22Rv1 (cell line): ENCODE results near the gene SYTL3.

ENCODE experiments used
- H3K27ac ChIP-seq: fragments of 450-650 bp; 2 replicates; pipeline ENCODE4 v1.5.1; 2017
- CTCF ChIP-seq: fragments of 450-650 bp; IDR thresholded peaks from 2 replicates; pipeline ENCODE4 v1.5.1; 2017; ENCODE audit warnings: mild to moderate bottlenecking
- ZFX ChIP-seq: fragments of 450-650 bp; IDR thresholded peaks from 2 replicates; pipeline ENCODE4 v1.6.1; 2017; ENCODE audit warnings: antibody characterized with exemption, borderline replicate concordance

SYTL3 gene

GRCh38 chr6:158706369-158706982 lies 56.6 kb downstream of the SYTL3 start:
- TF ChIP-seq CTCF (peak; percentile 80), ZFX (no peak)
- peak overlapping the region; percentile 50 for H3K27ac ChIP-seq

- peak overlapping the region; percentile 50 for H3K27ac ChIP-seq
- no peak for TF ChIP-seq ZFX
- TF ChIP-seq CTCF = no peak
Measured at GRCh38 chr6:158707120-158707820, 57.4 kb downstream of the SYTL3 start.

GRCh38 chr6:158707821-158708195 lies 58.0 kb downstream of the SYTL3 start:
- no peak for TF ChIP-seq CTCF
- TF ChIP-seq ZFX = no peak
- peak overlapping the region; percentile 50 for H3K27ac ChIP-seq

- TF ChIP-seq ZFX = no peak
- no peak for TF ChIP-seq CTCF
- H3K27ac ChIP-seq = no peak overlapping the region
Measured at GRCh38 chr6:158708239-158708638, 58.4 kb downstream of the SYTL3 start.

GRCh38 chr6:158709809-158710208 lies 60.0 kb downstream of the SYTL3 start:
- H3K27ac ChIP-seq = no peak overlapping the region
- TF ChIP-seq ZFX (no peak), CTCF (no peak)

- no peak overlapping the region for H3K27ac ChIP-seq
- TF ChIP-seq CTCF (no peak), ZFX (no peak)
Measured at GRCh38 chr6:158711264-158711663, 61.4 kb downstream of the SYTL3 start.

- no peak overlapping the region for H3K27ac ChIP-seq
- no peak for TF ChIP-seq CTCF
- TF ChIP-seq ZFX = no peak
Measured at GRCh38 chr6:158713469-158713868, 63.6 kb downstream of the SYTL3 start.
